Fibroblast of lung (primary cell): Measurements from ENCODE around the gene MLLT6.

Experiments used
- CTCF ChIP-seq, 2 donors: IDR thresholded peaks in 1 of 2; conservative IDR thresholded peaks in 1 of 2; 1 replicate in 1 of 2; 2 replicates in 1 of 2; pipeline ENCODE4 v1.5.1; 2011 to 2012; ENCODE audit warnings: low read length in 2 of 2, control low read depth in 1 of 2, inconsistent platforms in 1 of 2, low read depth in 1 of 2, mild to moderate bottlenecking in 1 of 2
- EZH2 ChIP-seq: IDR thresholded peaks from 2 replicates; pipeline ENCODE4 v1.5.1; 2012; ENCODE audit warnings: low read length, control low read depth, mild to moderate bottlenecking; ENCODE audit errors: missing control alignments

- no peak for TF ChIP-seq CTCF (conservative IDR thresholded peaks at IDR 0.05 in 1 of 2, IDR thresholded peaks at IDR 0.05 in 1 of 2; ENCODE audit: low read depth in 1 of 2, low read length in 2 of 2)
- no peak for TF ChIP-seq EZH2
Measured at GRCh38 chr17:38747463-38748148, 42.5 kb downstream of the MLLT6 start.
